ENCODE data around the gene GP5.

The GP5 gene

DNA sequence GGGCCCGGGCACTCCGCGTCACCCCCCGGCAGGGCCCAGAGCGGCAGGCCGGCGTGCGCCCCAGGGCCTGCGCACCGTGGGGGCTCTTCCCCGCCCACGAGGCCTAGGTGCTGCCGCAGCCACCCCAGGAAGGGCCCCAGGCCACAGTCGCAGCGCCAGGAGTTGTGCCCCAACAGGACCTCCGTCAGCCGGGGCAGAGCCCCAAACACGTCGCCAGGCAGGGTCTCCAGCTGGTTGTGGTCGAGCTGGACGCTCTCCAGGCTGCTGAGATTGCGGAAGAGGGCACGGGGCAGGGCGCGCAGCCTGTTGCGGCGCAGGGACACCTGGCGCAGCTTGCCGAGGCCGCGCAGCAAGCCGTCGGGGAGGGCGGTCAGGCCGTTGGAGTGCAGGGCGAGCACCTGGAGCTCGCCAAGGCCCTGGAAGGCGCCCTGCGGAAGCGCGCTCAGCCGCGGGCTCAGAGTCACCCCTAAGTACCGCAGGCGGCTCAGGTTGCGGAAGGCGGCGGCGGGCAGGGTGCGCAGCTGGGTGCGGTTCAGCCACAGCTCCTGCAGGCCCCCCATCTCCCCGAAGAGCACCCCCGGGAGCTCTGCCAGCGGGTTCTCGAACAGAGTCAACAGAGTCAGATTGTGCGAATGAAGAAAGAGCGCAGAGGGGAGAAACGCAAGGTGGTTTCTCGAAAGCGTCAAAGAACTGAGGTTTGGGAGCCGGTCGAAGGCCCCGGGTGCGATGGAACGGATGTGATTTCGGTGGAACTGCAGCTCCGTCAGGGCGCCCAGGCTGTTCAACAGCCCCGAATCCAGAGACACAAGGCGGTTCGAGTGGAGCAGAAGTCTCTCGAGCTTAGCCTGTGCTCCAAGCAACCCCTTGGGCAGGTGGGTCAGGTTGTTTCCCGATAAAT lies 2.0 kb downstream of the GP5 start:
- no peak for DNase-seq (ENCODE audit: low spot score)

- DNase-seq (ENCODE audit: low spot score): no peak
These were observed 2.6 kb downstream of the GP5 start for GRCh38 chr3:194396539-194396858.

GRCh38 chr3:194395778-194396538 lies 3.1 kb downstream of the GP5 start:
- no peak for DNase-seq (ENCODE audit: low spot score)

DNA sequence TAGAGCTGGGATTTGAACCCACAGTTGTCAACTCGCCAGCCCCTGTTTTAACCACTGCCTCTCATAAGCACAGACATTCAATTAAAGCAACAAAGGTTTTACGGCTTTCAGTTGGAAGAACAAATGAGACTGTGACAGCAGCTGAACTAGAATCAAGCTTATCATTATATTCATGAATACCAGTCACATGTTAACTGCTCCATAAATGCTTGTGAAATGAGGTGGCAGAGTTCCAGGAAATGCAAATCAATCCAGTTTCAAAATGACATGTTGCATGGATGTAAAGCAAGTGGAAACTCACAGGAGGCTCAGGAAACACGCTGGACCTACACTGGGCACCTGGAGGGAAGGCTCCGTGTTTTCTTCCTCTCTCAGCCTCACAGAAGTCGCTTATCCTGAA lies 3.9 kb downstream of the GP5 start:
- DNase-seq (ENCODE audit: low spot score): no peak

DNA sequence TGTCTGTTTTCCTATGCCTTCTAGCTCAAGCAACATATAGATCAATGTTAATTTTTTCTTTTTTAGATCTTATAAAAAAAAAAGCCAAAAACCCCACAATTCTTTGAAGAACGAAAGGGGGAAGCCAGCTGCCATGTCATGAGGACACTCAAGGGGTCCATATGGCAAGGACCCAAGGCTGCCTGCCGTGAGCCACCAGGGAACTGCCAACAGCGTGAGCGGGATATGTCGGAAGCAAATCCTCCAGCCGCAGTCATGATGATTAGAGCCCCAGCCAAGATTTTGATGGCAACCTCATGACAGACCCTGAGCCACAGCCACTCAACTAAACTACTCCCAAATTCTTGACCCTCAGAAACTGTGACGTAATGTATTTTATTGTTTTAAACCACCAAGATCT lies 6.5 kb downstream of the GP5 start:
- no peak for DNase-seq (ENCODE audit: low spot score)

GRCh38 chr3:194390835-194391234 lies 8.2 kb downstream of the GP5 start:
- DNase-seq (ENCODE audit: low spot score): no peak

GRCh38 chr3:194389269-194389668 lies 9.8 kb downstream of the GP5 start:
- DNase-seq (ENCODE audit: low spot score): no peak

DNA sequence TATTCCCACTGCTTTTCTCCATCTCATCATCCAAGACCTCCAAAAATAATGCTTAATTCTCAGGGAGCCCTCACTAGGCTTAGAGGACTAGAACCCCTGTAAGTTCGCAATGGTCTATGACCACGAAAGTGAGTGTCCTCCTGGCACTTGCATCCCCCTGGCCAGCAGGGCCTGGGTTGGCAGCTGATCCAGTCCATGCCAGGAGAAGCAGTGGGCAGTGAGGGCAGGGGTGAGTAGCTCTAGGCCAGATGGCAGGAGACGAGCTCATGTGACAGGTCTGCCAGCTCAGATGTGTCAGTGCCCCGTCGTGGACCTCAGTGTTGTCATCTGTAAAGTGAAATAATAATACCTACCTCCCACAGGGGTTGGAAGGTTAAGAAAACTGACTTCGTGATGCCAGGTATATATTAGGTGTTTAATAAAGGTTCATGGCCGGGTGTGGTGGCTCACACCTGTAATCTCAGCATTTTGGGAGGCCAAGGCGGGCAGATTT lies 11.1 kb downstream of the GP5 start:
- no peak for DNase-seq (ENCODE audit: low spot score)

DNA sequence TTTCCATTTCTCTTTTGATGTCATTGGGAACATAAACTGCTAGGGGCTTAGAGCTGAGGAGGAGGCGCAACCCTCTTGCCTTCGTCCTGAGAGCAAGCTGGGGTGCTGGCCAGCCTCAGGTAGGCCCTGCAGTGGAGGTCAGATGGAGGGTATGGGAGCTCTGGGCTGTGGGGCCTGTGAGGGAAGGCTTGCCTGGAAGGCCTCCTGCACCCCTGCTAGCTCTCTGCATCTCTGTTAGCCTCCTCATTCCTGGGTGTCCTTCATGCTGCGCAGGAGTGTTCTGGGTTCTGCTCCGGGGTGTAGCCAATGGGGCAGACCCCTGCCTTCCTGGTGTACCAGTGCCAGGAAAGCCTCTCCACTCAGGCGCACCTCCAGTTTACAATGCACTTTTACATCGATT lies 11.8 kb downstream of the GP5 start:
- no peak for DNase-seq (ENCODE audit: low spot score)

DNA sequence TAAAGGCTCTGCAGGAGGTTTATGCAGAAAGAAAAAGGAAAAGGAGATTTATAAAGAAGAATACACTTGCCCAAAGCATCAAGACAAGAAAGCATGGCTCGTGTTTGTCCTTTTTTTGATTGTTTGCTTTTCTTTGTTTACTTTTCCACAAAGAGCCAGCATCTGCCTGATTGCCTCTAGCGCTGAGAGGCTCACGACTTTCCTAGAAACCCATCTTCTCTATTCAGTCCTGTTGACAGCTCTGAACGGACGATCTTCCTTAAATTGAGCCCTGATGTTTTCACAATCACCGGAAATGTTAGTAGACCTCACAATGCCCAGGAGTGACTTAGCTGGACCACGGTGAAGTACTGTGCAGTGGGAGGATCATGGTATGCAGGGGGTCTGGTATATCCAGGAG lies 12.4 kb downstream of the GP5 start:
- DNase-seq (ENCODE audit: low spot score): no peak

DNA sequence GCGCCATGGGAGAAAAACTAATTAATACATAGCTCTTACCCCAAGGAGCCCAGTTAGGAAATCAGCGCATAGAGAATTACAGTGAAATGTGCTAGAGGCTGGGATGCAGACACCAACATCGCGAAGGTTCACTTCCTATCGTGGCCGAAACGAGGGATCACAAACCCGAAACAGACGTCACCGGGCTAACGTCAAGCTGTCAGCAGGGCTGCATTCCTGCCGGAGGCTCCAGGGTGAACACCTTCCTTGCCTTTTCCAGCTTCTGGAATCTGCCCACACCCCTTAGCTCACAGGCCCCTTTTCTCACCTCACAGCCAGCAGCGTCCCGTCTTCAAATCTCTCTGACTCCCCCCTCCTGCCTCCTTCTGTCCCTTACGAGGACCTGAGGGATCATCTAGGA lies 13.0 kb downstream of the GP5 start:
- no peak for DNase-seq (ENCODE audit: low spot score)

DNA sequence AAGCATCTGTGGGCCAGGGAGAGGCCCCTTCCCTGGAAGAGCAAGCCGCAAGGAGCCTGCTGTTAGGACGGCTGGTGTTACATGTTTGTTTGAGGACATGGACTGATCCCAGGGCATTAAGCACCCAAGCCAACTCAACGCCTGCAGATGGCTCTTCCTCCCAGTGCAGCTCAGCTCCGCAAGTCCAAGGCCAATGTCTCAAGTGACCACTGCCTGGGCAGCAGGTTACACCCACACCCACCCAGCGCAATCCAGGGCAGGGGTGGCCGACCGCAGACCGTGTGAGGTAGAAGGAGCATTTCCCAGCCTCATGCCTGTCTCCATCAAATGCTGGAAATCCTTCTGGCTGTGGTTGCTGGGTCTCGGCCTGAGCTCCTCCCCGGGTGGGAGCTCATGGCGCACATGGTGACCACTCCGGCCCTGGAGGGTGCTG lies 14.5 kb downstream of the GP5 start:
- DNase-seq (ENCODE audit: low spot score): no peak

GRCh38 chr3:194384156-194384555 lies 14.9 kb downstream of the GP5 start:
- DNase-seq (ENCODE audit: low spot score): no peak

- no peak for DNase-seq (ENCODE audit: low spot score)
These were observed 15.7 kb downstream of the GP5 start for GRCh38 chr3:194383276-194383940.

GRCh38 chr3:194382892-194383223 lies 16.2 kb downstream of the GP5 start:
- DNase-seq (ENCODE audit: low spot score): no peak

GRCh38 chr3:194382196-194382891 lies 16.7 kb downstream of the GP5 start:
- no peak for DNase-seq (ENCODE audit: low spot score)

- no peak for DNase-seq (ENCODE audit: low spot score)
These were observed 17.6 kb downstream of the GP5 start for GRCh38 chr3:194381460-194381875.

DNA sequence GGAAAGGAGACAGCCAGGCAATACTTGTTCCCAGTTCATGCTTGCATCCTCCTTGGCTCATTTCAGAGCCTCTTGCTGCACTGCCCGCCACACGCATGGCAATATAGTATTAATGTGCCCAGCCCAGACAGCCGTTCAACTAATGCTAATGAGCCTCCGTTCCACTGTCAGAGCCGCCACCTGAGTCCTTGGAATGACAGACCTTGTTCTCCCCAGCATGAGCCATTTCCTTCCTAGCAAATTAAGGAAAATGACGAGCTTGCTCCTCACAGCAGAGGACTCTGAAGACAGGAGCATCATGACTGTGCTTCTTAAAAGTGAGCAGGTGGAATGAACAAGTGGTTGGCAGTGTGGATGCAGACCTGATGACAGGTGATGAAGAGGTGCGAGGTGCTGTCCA lies 18.7 kb downstream of the GP5 start:
- no peak for DNase-seq (ENCODE audit: low spot score)

DNA sequence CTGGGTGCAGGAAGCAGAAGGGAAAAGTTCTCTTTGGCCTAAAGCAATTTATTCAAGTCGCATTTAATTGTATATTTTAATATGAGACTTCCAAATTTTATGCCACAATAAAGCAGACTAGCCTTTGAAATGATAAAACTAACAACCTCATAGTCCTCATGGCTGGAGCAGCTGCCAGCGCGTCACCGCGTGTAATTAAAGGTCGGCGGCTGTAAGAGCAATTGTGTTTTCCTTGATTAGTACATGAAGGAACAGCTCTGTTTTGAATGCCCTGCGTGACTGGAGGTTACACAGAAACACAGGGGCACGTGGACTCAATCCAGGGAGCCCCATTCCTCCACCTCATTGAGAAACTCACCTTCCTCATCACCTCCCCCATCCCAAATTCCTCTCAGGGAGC lies 19.4 kb downstream of the GP5 start:
- DNase-seq (ENCODE audit: low spot score): no peak

- no peak for DNase-seq (ENCODE audit: low spot score)
These were observed 19.8 kb downstream of the GP5 start for GRCh38 chr3:194379231-194379630.

DNA sequence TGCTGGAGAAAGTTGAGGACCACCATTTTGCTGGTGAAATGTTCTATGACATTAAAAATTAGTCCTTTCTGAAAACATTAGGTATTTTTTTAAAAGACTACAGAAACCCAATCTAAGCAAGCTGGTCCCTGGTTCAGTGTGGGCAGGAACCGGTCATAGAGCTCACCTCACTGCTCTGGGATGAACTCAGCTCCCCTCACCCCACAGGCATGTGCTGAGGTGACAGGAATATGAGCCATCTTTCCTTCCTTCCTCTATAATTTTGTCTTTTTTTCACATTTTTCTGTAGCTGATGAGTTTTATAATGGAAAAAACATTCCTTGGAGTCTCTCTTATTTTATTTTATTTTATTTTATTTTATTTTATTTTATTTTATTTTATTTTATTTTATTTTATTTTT lies 21.4 kb downstream of the GP5 start:
- DNase-seq (ENCODE audit: low spot score): no peak

DNA sequence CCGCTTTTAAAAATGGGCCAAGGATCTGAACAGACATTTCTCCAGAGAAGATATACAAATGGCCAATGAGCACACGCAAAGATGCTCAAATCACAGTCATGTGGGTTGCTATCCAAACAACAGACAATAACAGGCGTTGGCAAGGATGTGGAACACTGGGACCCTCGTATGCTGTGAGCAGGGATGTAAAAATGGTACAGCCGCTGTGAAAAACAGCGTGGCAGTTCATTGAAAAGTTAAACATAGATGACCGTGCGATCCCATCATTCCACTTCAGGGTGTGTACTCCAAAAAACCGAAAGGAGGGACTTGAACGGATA lies 22.9 kb downstream of the GP5 start:
- no peak for DNase-seq (ENCODE audit: low spot score)

Data from hepatic stellate cell (primary cell).